Transverse colon (tissue), 4 donors: Measurements from ENCODE around the gene C6orf136. TPM values are rescaled to one million over a fixed set of nuclear protein-coding genes. Genes with fewer than 3 reads are reported as not detected.

Experiments
- DNase-seq: peaks from one replicate; pipeline ENCODE4 v3.0.0-alpha.2; 2019
- H3K27ac ChIP-seq, 4 donors: fragments of 200-600 bp; sonication (generic); 2 replicates each; pipeline ENCODE4 v1.5.1; 2016 to 2018; ENCODE audit warnings: inconsistent platforms in 4 of 4
- H3K27me3 ChIP-seq: fragments of 200-600 bp; sonication (generic); 2 replicates; pipeline ENCODE4 v1.5.1; 2017; ENCODE audit warnings: inconsistent platforms
- H3K36me3 ChIP-seq, 4 donors: fragments of 200-600 bp; sonication (generic); 2 replicates each; pipeline ENCODE4 v1.5.1; 2017 to 2019; ENCODE audit warnings: inconsistent platforms in 4 of 4
- H3K4me1 ChIP-seq, 4 donors: fragments of 200-600 bp; sonication (generic); 2 replicates each; pipeline ENCODE4 v1.5.1; 2017 to 2020; ENCODE audit warnings: inconsistent platforms in 4 of 4
- H3K4me3 ChIP-seq, 4 donors: fragments of 200-600 bp; sonication (generic); 1 replicate in 1 of 4; 2 replicates in 3 of 4; pipeline versions ENCODE4 v1.5.1 to v1.6.1; 2017 to 2019; ENCODE audit warnings: inconsistent platforms in 4 of 4
- H3K9me3 ChIP-seq, 2 donors: fragments of 200-600 bp; sonication (generic); 2 replicates each; pipeline ENCODE4 v1.5.1; 2017 to 2019; ENCODE audit warnings: inconsistent platforms in 2 of 2
- CTCF ChIP-seq, 5 experiments: fragments of 200-600 bp in 3 of 5; fragments of 450-650 bp in 2 of 5; sonication (generic) in 3 of 5; IDR thresholded peaks; 1 replicate in 2 of 5; 2 replicates in 3 of 5; pipeline ENCODE4 v1.5.1; 2016 to 2017; ENCODE audit warnings: antibody characterized with exemption in 5 of 5, inconsistent platforms in 3 of 5, mild to moderate bottlenecking in 2 of 5, moderate library complexity in 1 of 5
- EP300 ChIP-seq: sonication (generic); formaldehyde crosslinking; IDR thresholded peaks from one replicate; pipeline ENCODE4 v1.6.1; 2017; ENCODE audit warnings: antibody characterized with exemption, low read depth
- POLR2A ChIP-seq: fragments of 450-650 bp; IDR thresholded peaks from one replicate; pipeline ENCODE4 v1.6.1; 2016; ENCODE audit warnings: antibody characterized with exemption, mild to moderate bottlenecking, moderate library complexity
- POLR2AphosphoS5 ChIP-seq, 3 donors: sonication (generic); formaldehyde crosslinking; IDR thresholded peaks; one replicate each; pipeline ENCODE4 v1.6.1; 2016; ENCODE audit warnings: antibody characterized with exemption in 3 of 3
- WGBS, 2 donors: methylation state at CpG; one replicate each; pipeline ENCODE4 v1.1.5; 2018; ENCODE audit warnings: low coverage in 1 of 2; 5-methylcytosine and 5-hydroxymethylcytosine counted together
- in situ Hi-C, 4 donors: fragments of 200-750 bp; cut with MboI; loops; one replicate each; pipeline versions ENCODE4 v1.15.0 to v1.15.1; 2017; ENCODE audit warnings: low sequenced_read_pairs in 3 of 4, low pct_ligation_motif_present in 1 of 4, low pct_unique_long_range_greater_than_20kb in 1 of 4
- intact Hi-C: fragments of 100-400 bp; cut with DNase I; formaldehyde crosslinking; loops from one replicate; pipeline ENCODE4 v1.15.1; 2023; ENCODE audit warnings: low total_unique reads
- total RNA-seq, 4 donors: library from RNA; depleted of rRNA; stranded (reverse); fragments of >200 nt; gene quantifications; one replicate each; pipeline ENCODE4 v1.1.0, GENCODE V29; 2016

C6orf136 gene
- total RNA-seq, 4 donors from 2014 or later: 49.1 to 301 (median 63.5) TPM

DNA sequence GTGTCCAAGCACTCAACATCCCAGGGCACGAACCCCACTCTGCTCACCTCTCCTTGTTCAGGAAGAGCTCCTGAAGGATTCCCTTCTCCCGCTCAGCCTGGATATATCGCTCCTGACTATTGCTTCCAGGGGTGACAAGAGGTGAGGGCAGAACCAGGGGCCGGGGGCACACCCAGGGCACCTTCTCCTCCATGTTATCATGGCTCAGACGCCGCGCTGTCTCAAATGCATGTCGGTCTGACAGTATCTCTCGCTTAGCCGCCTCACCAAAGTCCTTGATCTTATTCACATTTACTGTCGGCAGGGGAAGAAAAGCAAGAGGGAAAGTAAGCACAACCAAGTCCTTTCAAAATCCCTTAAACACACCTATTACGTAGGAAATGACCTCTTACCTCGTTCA is 43.0 kb upstream of the C6orf136 start:
- Histone ChIP-seq H3K27me3 (no peaks in the 10 kb centered on the region), H3K4me1 (no peaks in the 10 kb centered on the region), H3K9me3 (no peaks in the 10 kb centered on the region), H3K36me3 (peaks cover 0 to 78% (median 40%) of the 10 kb centered on the region in 4 donors), H3K4me3 (no peak overlapping the region), H3K27ac (no peak overlapping the region)
- in situ Hi-C loops (no loop called here), intact Hi-C loops (no loop called here)
- TF ChIP-seq CTCF (IDR thresholded peaks at IDR 0.05) (no peak), POLR2A (no peak), EP300 (no peak), POLR2AphosphoS5 (IDR thresholded peaks at IDR 0.05) (no peak)
- no peak for DNase-seq
- WGBS, 2 donors: 79 to 95% methylated on average over 2 to 13 of the region's 13 CpGs

- in situ Hi-C loops: no loop called here
- Histone ChIP-seq H3K27me3 (no peaks in the 10 kb centered on the region), H3K4me1 (peaks cover 4 to 43% (median 28%) of the 10 kb centered on the region in 4 donors), H3K36me3 (peaks cover 0 to 44% (median 25%) of the 10 kb centered on the region in 4 donors), H3K4me3 (no peak overlapping the region), H3K9me3 (no peaks in the 10 kb centered on the region), H3K27ac (no peak overlapping the region)
- intact Hi-C loops: no loop called here
- DNase-seq: no peak
- WGBS, 2 donors: 75 to 83% methylated on average over 2 to 4 of the region's 4 CpGs
- no peak for TF ChIP-seq POLR2A
- TF ChIP-seq CTCF (IDR thresholded peaks at IDR 0.05): no peak
- TF ChIP-seq EP300: no peak
These were observed 36.9 kb upstream of the C6orf136 start for GRCh38 chr6:30610065-30610464.

GRCh38 chr6:30611150-30611855 is 35.6 kb upstream of the C6orf136 start:
- peak in 1 of 3 donors; percentile 37 for TF ChIP-seq POLR2AphosphoS5 (IDR thresholded peaks at IDR 0.05)
- no peak for TF ChIP-seq EP300
- no peak for TF ChIP-seq POLR2A
- TF ChIP-seq CTCF (IDR thresholded peaks at IDR 0.05): no peak
- in situ Hi-C loops (no loop called here), intact Hi-C loops (no loop called here)
- H3K36me3 ChIP-seq: peaks cover 0 to 35% (median 19%) of the 10 kb centered on the region in 4 donors
- no peak for DNase-seq
- 63 to 78% methylated on average over 3 to 9 of the region's 9 CpGs for WGBS, 2 donors
- H3K27ac ChIP-seq: peak overlapping the region in 2 of 4 donors; percentile 94 to 98
- no peak overlapping the region for H3K4me3 ChIP-seq
- peaks cover 4 to 43% (median 28%) of the 10 kb centered on the region in 4 donors for H3K4me1 ChIP-seq
- H3K27me3 ChIP-seq: no peaks in the 10 kb centered on the region
- no peaks in the 10 kb centered on the region for H3K9me3 ChIP-seq

GRCh38 chr6:30611856-30612194 is 35.1 kb upstream of the C6orf136 start:
- intact Hi-C loops (no loop called here), in situ Hi-C loops (no loop called here)
- no peak for DNase-seq
- Histone ChIP-seq H3K36me3 (peaks cover 0 to 33% (median 19%) of the 10 kb centered on the region in 4 donors), H3K27ac (peak overlapping the region in 3 of 4 donors; percentile 94 to 98 (median 94)), H3K4me1 (peaks cover 4 to 43% (median 28%) of the 10 kb centered on the region in 4 donors), H3K27me3 (no peaks in the 10 kb centered on the region), H3K4me3 (no peak overlapping the region), H3K9me3 (no peaks in the 10 kb centered on the region)
- TF ChIP-seq CTCF (IDR thresholded peaks at IDR 0.05): no peak
- no peak for TF ChIP-seq POLR2AphosphoS5 (IDR thresholded peaks at IDR 0.05)
- no peak for TF ChIP-seq POLR2A
- no peak for TF ChIP-seq EP300
- 67 to 85% methylated on average over 2 of the region's 2 CpGs for whole genome bisulfite sequencing, 2 donors
